Measurements from ENCODE around the gene SPEF2.

DNA sequence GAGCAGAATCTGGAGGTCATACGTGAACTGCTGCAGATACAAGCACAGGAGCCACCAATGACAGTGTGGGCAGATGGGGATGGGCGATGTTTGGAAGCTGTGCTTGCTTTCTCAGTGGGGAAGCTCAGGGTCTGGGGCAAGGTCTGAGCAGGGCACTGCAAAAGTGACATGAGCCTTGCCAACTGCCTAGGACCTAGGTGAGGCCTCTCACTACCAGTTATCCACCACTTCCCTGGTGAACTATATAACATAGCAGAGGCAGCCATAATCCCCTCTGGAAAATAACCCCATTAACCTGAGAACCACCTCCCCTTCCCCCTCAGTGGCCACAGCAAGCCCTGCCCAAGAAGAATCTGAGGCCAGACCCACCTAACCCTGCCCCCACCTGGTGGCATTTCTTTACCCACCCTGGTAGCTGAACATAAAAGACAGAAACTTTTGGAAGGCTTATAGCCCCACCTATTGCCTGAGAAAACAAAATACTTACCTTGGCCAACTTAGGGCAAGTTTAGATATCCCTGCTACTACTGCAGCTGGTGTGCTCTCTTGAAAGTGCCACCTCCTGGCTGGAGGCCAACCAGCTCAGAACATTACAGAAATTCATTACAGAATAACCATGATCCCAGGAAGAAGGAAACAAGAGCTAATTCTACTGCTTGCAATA, 18.8 kb upstream of the SPEF2 start:
- no peak for TF ChIP-seq POLR2A (IDR thresholded peaks at IDR 0.05; ENCODE audit: extremely low read depth, insufficient read length)
- TF ChIP-seq, protein P1, sequence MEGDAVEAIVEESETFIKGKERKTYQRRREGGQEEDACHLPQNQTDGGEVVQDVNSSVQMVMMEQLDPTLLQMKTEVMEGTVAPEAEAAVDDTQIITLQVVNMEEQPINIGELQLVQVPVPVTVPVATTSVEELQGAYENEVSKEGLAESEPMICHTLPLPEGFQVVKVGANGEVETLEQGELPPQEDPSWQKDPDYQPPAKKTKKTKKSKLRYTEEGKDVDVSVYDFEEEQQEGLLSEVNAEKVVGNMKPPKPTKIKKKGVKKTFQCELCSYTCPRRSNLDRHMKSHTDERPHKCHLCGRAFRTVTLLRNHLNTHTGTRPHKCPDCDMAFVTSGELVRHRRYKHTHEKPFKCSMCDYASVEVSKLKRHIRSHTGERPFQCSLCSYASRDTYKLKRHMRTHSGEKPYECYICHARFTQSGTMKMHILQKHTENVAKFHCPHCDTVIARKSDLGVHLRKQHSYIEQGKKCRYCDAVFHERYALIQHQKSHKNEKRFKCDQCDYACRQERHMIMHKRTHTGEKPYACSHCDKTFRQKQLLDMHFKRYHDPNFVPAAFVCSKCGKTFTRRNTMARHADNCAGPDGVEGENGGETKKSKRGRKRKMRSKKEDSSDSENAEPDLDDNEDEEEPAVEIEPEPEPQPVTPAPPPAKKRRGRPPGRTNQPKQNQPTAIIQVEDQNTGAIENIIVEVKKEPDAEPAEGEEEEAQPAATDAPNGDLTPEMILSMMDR (IDR thresholded peaks at IDR 0.05; ENCODE audit: low read depth, low read length): no peak
- TF ChIP-seq, protein P2, sequence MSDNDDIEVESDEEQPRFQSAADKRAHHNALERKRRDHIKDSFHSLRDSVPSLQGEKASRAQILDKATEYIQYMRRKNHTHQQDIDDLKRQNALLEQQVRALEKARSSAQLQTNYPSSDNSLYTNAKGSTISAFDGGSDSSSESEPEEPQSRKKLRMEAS (IDR thresholded peaks at IDR 0.05; ENCODE audit: low read depth, low read length): no peak

All from NB4 (cell line).